BLaER1 treated with 17β-estradiol and CSF1 and Interleukin-3, amounts not matched to agents 10 nM and 100 nM (cell line): ENCODE data around the gene GEMIN7.

Experiments
- H3K27ac ChIP-seq, 11 experiments: shearing (Covaris generic); formaldehyde crosslinking; 2 replicates each; pipeline ENCODE4 v1.8.1; 2022
- H3K27me3 ChIP-seq, 11 experiments: shearing (Covaris generic); formaldehyde crosslinking; 2 replicates each; pipeline ENCODE4 v1.8.1; 2022
- H3K36me3 ChIP-seq, 11 experiments: shearing (Covaris generic); formaldehyde crosslinking; 2 replicates each; pipeline ENCODE4 v1.8.1; 2022
- H3K4me1 ChIP-seq, 10 experiments: shearing (Covaris generic); formaldehyde crosslinking; 2 replicates each; pipeline ENCODE4 v1.8.1; 2022
- H3K4me2 ChIP-seq, 11 experiments: shearing (Covaris generic); formaldehyde crosslinking; 2 replicates each; pipeline ENCODE4 v1.8.1; 2022
- H3K4me3 ChIP-seq, 10 experiments: shearing (Covaris generic); formaldehyde crosslinking; 2 replicates each; pipeline ENCODE4 v1.8.1; 2022
- H3K9ac ChIP-seq, 11 experiments: shearing (Covaris generic); formaldehyde crosslinking; 2 replicates each; pipeline ENCODE4 v1.8.1; 2022
- H3K9me3 ChIP-seq, 11 experiments: shearing (Covaris generic); formaldehyde crosslinking; replicated peaks in 1 of 11; 2 replicates each; pipeline ENCODE4 v1.8.1; 2022
- H4K20me1 ChIP-seq, 11 experiments: shearing (Covaris generic); formaldehyde crosslinking; 2 replicates each; pipeline ENCODE4 v1.8.1; 2022
- Cebpa-rat ChIP-seq, 11 experiments: shearing (Covaris generic); IDR thresholded peaks; 2 replicates each; pipeline ENCODE4 v1.8.1; 2022

Gene GEMIN7

DNA sequence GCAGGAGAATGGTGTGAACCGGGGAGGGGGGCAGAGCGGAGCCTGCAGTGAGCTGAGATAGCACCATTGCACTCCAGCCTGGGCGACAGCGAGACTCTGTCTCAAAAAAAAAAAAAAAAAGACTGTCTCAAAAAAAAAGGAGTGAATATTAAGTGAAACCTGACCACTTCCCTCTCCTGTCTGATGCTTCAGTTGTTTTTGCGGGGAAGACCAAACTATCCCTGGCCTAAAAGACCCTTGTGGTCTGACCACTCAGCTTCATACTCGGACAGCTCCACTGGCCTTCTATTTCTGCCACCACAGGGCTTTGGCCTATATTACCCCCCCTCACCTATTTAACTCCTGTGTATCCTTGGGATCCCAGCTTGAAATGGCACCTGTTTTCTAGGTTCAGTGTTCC lies 37.9 kb upstream of the GEMIN7 start:
- Histone ChIP-seq H3K9me3 (no peaks in the 10 kb centered on the region), H3K27ac (peak overlapping the region in 5 of 11 experiments; percentile 0 to 99 (median 98); a peak in 8 of 22 replicates), H3K4me2 (peak overlapping the region; percentile 83 to 100 (median 98); a peak in 20 of 22 replicates), H3K4me3 (peak overlapping the region in 6 of 10 experiments; percentile 81 to 98 (median 87); a peak in 7 of 20 replicates), H4K20me1 (peaks cover 66 to 71% (median 70%) of the 10 kb centered on the region in 11 experiments), H3K36me3 (peaks cover 62 to 85% (median 78%) of the 10 kb centered on the region in 11 experiments), H3K9ac (peak overlapping the region; percentile 90 to 99 (median 97); a peak in 16 of 22 replicates), H3K27me3 (no peaks in the 10 kb centered on the region), H3K4me1 (peaks cover 27 to 68% (median 45%) of the 10 kb centered on the region in 10 experiments)
- TF ChIP-seq Cebpa-rat (IDR thresholded peaks at IDR 0.05), result no peak

- H3K9me3 ChIP-seq, result no peaks in the 10 kb centered on the region
- H4K20me1 ChIP-seq, result peaks cover 86 to 100% (median 99%) of the 10 kb centered on the region in 11 experiments
- peak overlapping the region in 10 of 11 experiments; percentile 22 to 79 (median 69); a peak in 18 of 22 replicates for H3K27ac ChIP-seq
- no peak overlapping the region for H3K4me3 ChIP-seq
- peak overlapping the region; percentile 32 to 64 (median 59); a peak in 19 of 22 replicates for H3K9ac ChIP-seq
- no peak for TF ChIP-seq Cebpa-rat (IDR thresholded peaks at IDR 0.05)
- H3K4me2 ChIP-seq, result peak overlapping the region; percentile 52 to 89 (median 75); a peak in 20 of 22 replicates
- peaks cover 24 to 84% (median 51%) of the 10 kb centered on the region in 10 experiments for H3K4me1 ChIP-seq
- no peaks in the 10 kb centered on the region for H3K27me3 ChIP-seq
- H3K36me3 ChIP-seq, result peaks cover 78 to 87% (median 83%) of the 10 kb centered on the region in 11 experiments
Measured at GRCh38 chr19:45045671-45046353, 33.2 kb upstream of the GEMIN7 start.

DNA sequence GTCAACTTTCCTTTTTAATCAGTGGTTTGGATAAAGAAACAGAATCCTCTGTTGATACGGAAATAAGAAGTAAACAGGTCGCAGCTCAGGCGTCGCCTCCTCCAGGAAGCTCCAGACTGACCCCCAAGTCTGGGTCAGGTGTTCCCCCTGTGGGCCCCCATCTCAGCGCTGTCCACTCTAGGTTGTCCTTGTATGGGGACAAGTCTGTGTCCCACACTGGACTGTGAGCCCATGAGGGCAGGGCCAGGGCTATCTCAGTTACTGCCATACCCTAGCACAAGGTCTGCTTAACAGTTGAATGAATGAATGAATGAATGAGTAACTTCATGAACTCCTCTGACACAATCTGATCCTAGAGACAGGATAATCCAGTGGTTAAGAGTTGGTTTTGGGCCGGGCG lies 32.7 kb upstream of the GEMIN7 start:
- peak overlapping the region in 10 of 11 experiments; percentile 22 to 79 (median 69); a peak in 19 of 22 replicates for H3K27ac ChIP-seq
- H3K36me3 ChIP-seq, result peaks cover 78 to 87% (median 83%) of the 10 kb centered on the region in 11 experiments
- H3K9ac ChIP-seq, result peak overlapping the region; percentile 32 to 64 (median 59); a peak in 21 of 22 replicates

GRCh38 chr19:45047188-45047797 lies 31.8 kb upstream of the GEMIN7 start:
- H3K4me2 ChIP-seq, result peak overlapping the region; percentile 52 to 89 (median 75)
- H3K27me3 ChIP-seq, result no peaks in the 10 kb centered on the region
- peak overlapping the region in 10 of 11 experiments; percentile 56 to 79 (median 69); a peak in 21 of 22 replicates for H3K27ac ChIP-seq

More for the DNA sequence above, 32.7 kb upstream of the GEMIN7 start:
- no peaks in the 10 kb centered on the region for H3K9me3 ChIP-seq
- H3K27me3 ChIP-seq, result no peaks in the 10 kb centered on the region
- no peak overlapping the region for H3K4me3 ChIP-seq
- H3K4me2 ChIP-seq, result peak overlapping the region; percentile 52 to 89 (median 75)
- TF ChIP-seq Cebpa-rat (IDR thresholded peaks at IDR 0.05), result no peak
- H4K20me1 ChIP-seq, result peaks cover 86 to 100% (median 99%) of the 10 kb centered on the region in 11 experiments
- H3K4me1 ChIP-seq, result peaks cover 22 to 84% (median 50%) of the 10 kb centered on the region in 10 experiments

GRCh38 chr19:45049073-45049736 lies 29.9 kb upstream of the GEMIN7 start:
- no peak for TF ChIP-seq Cebpa-rat (IDR thresholded peaks at IDR 0.05)
- peak overlapping the region in 7 of 11 experiments; percentile 3 to 31 (median 24); a peak in 6 of 22 replicates for H3K9ac ChIP-seq
- H3K36me3 ChIP-seq, result peaks cover 77 to 87% (median 83%) of the 10 kb centered on the region in 11 experiments
- no peak overlapping the region for H3K4me2 ChIP-seq
- peak overlapping the region in 5 of 11 experiments; percentile 44 to 79 (median 74); a peak in 10 of 22 replicates for H3K27ac ChIP-seq
- no peaks in the 10 kb centered on the region for H3K9me3 ChIP-seq
- H3K4me3 ChIP-seq, result no peak overlapping the region
- peaks cover 33 to 74% (median 47%) of the 10 kb centered on the region in 10 experiments for H3K4me1 ChIP-seq
- no peaks in the 10 kb centered on the region for H3K27me3 ChIP-seq
- peaks cover 88 to 100% (median 99%) of the 10 kb centered on the region in 11 experiments for H4K20me1 ChIP-seq

More at GRCh38 chr19:45047188-45047797, 31.8 kb upstream of the GEMIN7 start:
- Histone ChIP-seq H3K36me3 (peaks cover 77 to 87% (median 83%) of the 10 kb centered on the region in 11 experiments), H4K20me1 (peaks cover 86 to 100% (median 99%) of the 10 kb centered on the region in 11 experiments), H3K9me3 (no peaks in the 10 kb centered on the region), H3K9ac (peak overlapping the region; percentile 32 to 64 (median 59); a peak in 21 of 22 replicates), H3K4me1 (peaks cover 31 to 84% (median 46%) of the 10 kb centered on the region in 10 experiments), H3K4me3 (peak overlapping the region in 5 of 10 experiments; percentile 14 to 42 (median 25); a peak in 7 of 20 replicates)
- TF ChIP-seq Cebpa-rat (IDR thresholded peaks at IDR 0.05), result 0 out of 22 replicates have a peak, but pooled peaks of 1 of the 11 experiments have one; percentile 47

DNA sequence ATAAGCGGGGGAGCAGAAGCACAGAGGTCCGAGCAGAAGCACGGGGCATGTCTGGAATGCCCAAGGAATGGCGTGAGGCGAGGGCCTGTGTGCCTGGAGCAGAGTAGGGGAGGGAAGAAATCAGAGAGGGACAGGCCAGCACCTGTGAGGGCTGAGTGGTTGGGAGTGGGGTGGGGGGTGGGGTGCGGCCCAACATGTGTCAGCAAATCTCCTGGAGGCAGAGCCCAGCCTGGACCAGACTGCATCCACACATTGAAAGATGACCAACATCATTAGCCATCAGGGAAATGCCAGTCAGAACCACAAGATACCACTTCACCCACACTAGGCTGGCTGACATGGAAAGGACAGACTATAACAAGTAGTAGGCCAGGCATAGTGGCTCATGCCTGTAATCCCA lies 29.0 kb upstream of the GEMIN7 start:
- peak overlapping the region in 5 of 11 experiments; percentile 3 to 33 (median 30); a peak in 2 of 22 replicates for H3K9ac ChIP-seq
- peaks cover 88 to 100% (median 99%) of the 10 kb centered on the region in 11 experiments for H4K20me1 ChIP-seq
- no peaks in the 10 kb centered on the region for H3K27me3 ChIP-seq
- H3K9me3 ChIP-seq, result no peaks in the 10 kb centered on the region
- no peak overlapping the region for H3K4me2 ChIP-seq
- TF ChIP-seq Cebpa-rat (IDR thresholded peaks at IDR 0.05), result no peak
- H3K4me1 ChIP-seq, result peaks cover 33 to 66% (median 46%) of the 10 kb centered on the region in 10 experiments
- H3K4me3 ChIP-seq, result no peak overlapping the region
- H3K36me3 ChIP-seq, result peaks cover 77 to 87% (median 83%) of the 10 kb centered on the region in 11 experiments
- H3K27ac ChIP-seq, result peak overlapping the region in 3 of 11 experiments; percentile 74 to 79 (median 77); a peak in 4 of 22 replicates

GRCh38 chr19:45051929-45052579 lies 27.0 kb upstream of the GEMIN7 start:
- Histone ChIP-seq H3K36me3 (peaks cover 77 to 87% (median 83%) of the 10 kb centered on the region in 11 experiments), H3K4me3 (no peak overlapping the region), H3K27me3 (no peaks in the 10 kb centered on the region), H3K9me3 (no peaks in the 10 kb centered on the region), H3K27ac (peak overlapping the region in 2 of 11 experiments; percentile 7 to 18; a peak in 1 of 22 replicates), H3K4me1 (peaks cover 14 to 46% (median 27%) of the 10 kb centered on the region in 10 experiments), H3K9ac (peak overlapping the region in 7 of 11 experiments; percentile 4 to 54 (median 10); a peak in 5 of 22 replicates), H4K20me1 (peaks cover 88 to 100% (median 99%) of the 10 kb centered on the region in 11 experiments), H3K4me2 (peak overlapping the region in 5 of 11 experiments; percentile 4 to 30 (median 17); a peak in 4 of 22 replicates)
- TF ChIP-seq Cebpa-rat (IDR thresholded peaks at IDR 0.05), result no peak
